Smooth muscle cell (in vitro differentiated cells): Measurements from ENCODE around the gene CIAO2A. TPM values are rescaled to one million over a fixed set of nuclear protein-coding genes. Genes with fewer than 3 reads are reported as not detected.

Experiments
- DNase-seq: peaks from one replicate; lab custom pipeline; 2025; ENCODE audit not compliant: unreplicated experiment; lab: John Stamatoyannopoulos, UW
- H2AFZ ChIP-seq: fragments of 200-600 bp; sonication (generic); 2 replicates; pipeline ENCODE4 v1.6.0; 2016; ENCODE audit warnings: antibody characterized with exemption, low read depth, mild to moderate bottlenecking
- H3F3A ChIP-seq: fragments of 200-600 bp; sonication (generic); 2 replicates; pipeline ENCODE4 v1.6.0; 2017; ENCODE audit warnings: antibody characterized with exemption, low read depth
- H3K27ac ChIP-seq: fragments of 200-600 bp; sonication (generic); 2 replicates; pipeline ENCODE4 v1.5.1; 2016; ENCODE audit warnings: low read depth, mild to moderate bottlenecking
- H3K27me3 ChIP-seq: fragments of 200-600 bp; sonication (generic); 2 replicates; pipeline ENCODE4 v1.6.1; 2016; ENCODE audit warnings: low read depth, mild to moderate bottlenecking
- H3K36me3 ChIP-seq: fragments of 200-600 bp; sonication (generic); 2 replicates; pipeline ENCODE4 v1.5.1; 2016; ENCODE audit warnings: low read depth
- H3K4me1 ChIP-seq: fragments of 200-600 bp; sonication (generic); 2 replicates; pipeline ENCODE4 v1.5.1; 2016; ENCODE audit warnings: low read depth
- H3K4me2 ChIP-seq: fragments of 200-600 bp; sonication (generic); 2 replicates; pipeline ENCODE4 v1.6.0; 2016; ENCODE audit warnings: mild to moderate bottlenecking
- H3K4me3 ChIP-seq: fragments of 200-600 bp; sonication (generic); 2 replicates; pipeline ENCODE4 v1.5.1; 2016; ENCODE audit warnings: mild to moderate bottlenecking
- H3K79me2 ChIP-seq: fragments of 200-600 bp; sonication (generic); 2 replicates; pipeline ENCODE4 v1.6.0; 2016; ENCODE audit warnings: low read depth, mild to moderate bottlenecking
- H3K9ac ChIP-seq: fragments of 200-600 bp; sonication (generic); 2 replicates; pipeline ENCODE4 v1.6.0; 2016; ENCODE audit warnings: low read depth
- H3K9me3 ChIP-seq: fragments of 200-600 bp; sonication (generic); replicated peaks from 2 replicates; pipeline ENCODE4 v1.5.1; 2016; ENCODE audit warnings: low read depth
- H4K20me1 ChIP-seq: fragments of 200-600 bp; sonication (generic); 2 replicates; pipeline ENCODE4 v1.6.0; 2016; ENCODE audit warnings: low read depth
- CTCF ChIP-seq: fragments of 200-600 bp; sonication (generic); IDR thresholded peaks from 2 replicates; pipeline ENCODE4 v1.5.1; 2017; ENCODE audit warnings: borderline replicate concordance, mild to moderate bottlenecking, antibody characterized with exemption; ENCODE audit not compliant: insufficient read depth, poor library complexity, severe bottlenecking
- WGBS: methylation state at CpG from one replicate; pipeline ENCODE4 v1.1.7; 2016; ENCODE audit warnings: low lambda C conversion rate; 5-methylcytosine and 5-hydroxymethylcytosine counted together
- polyA plus RNA-seq: library from polyadenylated mRNA; unstranded; fragments of >200 nt; fragmentation: Nextera tagmentation; extraction: Ambion mirVana; gene quantifications from 2 replicates; pipeline ENCODE4 v1.2.1, GENCODE V29; 2016
- total RNA-seq: library from RNA; depleted of rRNA; stranded (reverse); fragments of >200 nt; gene quantifications from 2 replicates; pipeline ENCODE4 v1.2.3, GENCODE V29; 2014

CIAO2A gene
- total and polyA plus RNA-seq, 2 experiments from 2014 or later = 110 to 123 TPM

- 46% methylated on average over 4 of the region's 4 CpGs for WGBS
- no peak for TF ChIP-seq CTCF
- H3K27me3 ChIP-seq = no peaks in the 10 kb centered on the region
- DNase-seq = no peak
- H3K4me1 ChIP-seq = peaks cover 22% of the 10 kb centered on the region
- peak overlapping the region; percentile 87 for H3K4me3 ChIP-seq
- H3K36me3 ChIP-seq = no peaks in the 10 kb centered on the region
- no peaks in the 10 kb centered on the region for H3K9me3 ChIP-seq
- H3F3A ChIP-seq = peaks cover 12% of the 10 kb centered on the region
- peaks cover 42% of the 10 kb centered on the region for H4K20me1 ChIP-seq
- peak overlapping the region; percentile 65 for H3K4me2 ChIP-seq
- peaks cover 67% of the 10 kb centered on the region for H3K79me2 ChIP-seq
- no peak overlapping the region for H3K9ac ChIP-seq
- H3K27ac ChIP-seq = no peak overlapping the region
- H2AFZ ChIP-seq = no peak overlapping the region
Measured at GRCh38 chr15:64095431-64095794, 1.8 kb upstream of the CIAO2A start.

- no peak for TF ChIP-seq CTCF
- H3K4me1 ChIP-seq = peaks cover 22% of the 10 kb centered on the region
- peaks cover 52% of the 10 kb centered on the region for H3K79me2 ChIP-seq
- peak overlapping the region; percentile 74 for H3K4me3 ChIP-seq
- peak; percentile 41 for DNase-seq
- WGBS = 7% methylated on average over 22 of the region's 22 CpGs
- H3K36me3 ChIP-seq = peaks cover 4% of the 10 kb centered on the region
- H4K20me1 ChIP-seq = peaks cover 19% of the 10 kb centered on the region
- no peaks in the 10 kb centered on the region for H3K27me3 ChIP-seq
- H3F3A ChIP-seq = peaks cover 12% of the 10 kb centered on the region
- H3K27ac ChIP-seq = peak overlapping the region; percentile 47
- H3K4me2 ChIP-seq = peak overlapping the region; percentile 87
- no peaks in the 10 kb centered on the region for H3K9me3 ChIP-seq
- H3K9ac ChIP-seq = peak overlapping the region; percentile 70
- peak overlapping the region; percentile 90 for H2AFZ ChIP-seq
Measured at GRCh38 chr15:64092864-64093626, 593 bp downstream of the CIAO2A start.

- peaks cover 11% of the 10 kb centered on the region for H4K20me1 ChIP-seq
- peak overlapping the region; percentile 70 for H3K9ac ChIP-seq
- TF ChIP-seq CTCF = peak; percentile 9
- peaks cover 47% of the 10 kb centered on the region for H3K79me2 ChIP-seq
- H3K4me2 ChIP-seq = peak overlapping the region; percentile 87
- no peak overlapping the region for H2AFZ ChIP-seq
- no peak overlapping the region for H3K27ac ChIP-seq
- H3K27me3 ChIP-seq = no peaks in the 10 kb centered on the region
- peaks cover 6% of the 10 kb centered on the region for H3K36me3 ChIP-seq
- peak overlapping the region; percentile 74 for H3K4me3 ChIP-seq
- H3F3A ChIP-seq = peaks cover 12% of the 10 kb centered on the region
- no peak for DNase-seq
- H3K4me1 ChIP-seq = peaks cover 16% of the 10 kb centered on the region
- no peaks in the 10 kb centered on the region for H3K9me3 ChIP-seq
Measured at GRCh38 chr15:64092075-64092820, 1.4 kb downstream of the CIAO2A start.

- Histone ChIP-seq H3K4me2 (no peak overlapping the region), H3K27ac (no peak overlapping the region), H3K9ac (no peak overlapping the region), H2AFZ (no peak overlapping the region), H3K79me2 (peaks cover 35% of the 10 kb centered on the region), H3F3A (peaks cover 7% of the 10 kb centered on the region), H3K27me3 (no peaks in the 10 kb centered on the region), H4K20me1 (no peaks in the 10 kb centered on the region), H3K4me1 (peaks cover 14% of the 10 kb centered on the region), H3K9me3 (no peaks in the 10 kb centered on the region), H3K36me3 (peaks cover 6% of the 10 kb centered on the region), H3K4me3 (no peak overlapping the region)
- DNase-seq = no peak
- 94% methylated on average over 3 of the region's 3 CpGs for WGBS
- no peak for TF ChIP-seq CTCF
Measured at GRCh38 chr15:64090527-64090926, 3.1 kb downstream of the CIAO2A start.
